Skin of body (tissue), 2 donors: ENCODE measurements around the gene LSP1. TPM values are rescaled to one million over a fixed set of nuclear protein-coding genes. Genes with fewer than 3 reads are reported as not detected.

ENCODE experiments used
- DNase-seq: peaks from one replicate; lab custom pipeline; 2025; lab: John Stamatoyannopoulos, UW
- total RNA-seq: library from RNA; depleted of rRNA; stranded (reverse); fragments of >200 nt; gene quantifications from one replicate; pipeline ENCODE4 v1.2.3, GENCODE V29; 2014

LSP1 gene
- total RNA-seq, 1 donor from 2014 or later, result 18.5 TPM

DNA sequence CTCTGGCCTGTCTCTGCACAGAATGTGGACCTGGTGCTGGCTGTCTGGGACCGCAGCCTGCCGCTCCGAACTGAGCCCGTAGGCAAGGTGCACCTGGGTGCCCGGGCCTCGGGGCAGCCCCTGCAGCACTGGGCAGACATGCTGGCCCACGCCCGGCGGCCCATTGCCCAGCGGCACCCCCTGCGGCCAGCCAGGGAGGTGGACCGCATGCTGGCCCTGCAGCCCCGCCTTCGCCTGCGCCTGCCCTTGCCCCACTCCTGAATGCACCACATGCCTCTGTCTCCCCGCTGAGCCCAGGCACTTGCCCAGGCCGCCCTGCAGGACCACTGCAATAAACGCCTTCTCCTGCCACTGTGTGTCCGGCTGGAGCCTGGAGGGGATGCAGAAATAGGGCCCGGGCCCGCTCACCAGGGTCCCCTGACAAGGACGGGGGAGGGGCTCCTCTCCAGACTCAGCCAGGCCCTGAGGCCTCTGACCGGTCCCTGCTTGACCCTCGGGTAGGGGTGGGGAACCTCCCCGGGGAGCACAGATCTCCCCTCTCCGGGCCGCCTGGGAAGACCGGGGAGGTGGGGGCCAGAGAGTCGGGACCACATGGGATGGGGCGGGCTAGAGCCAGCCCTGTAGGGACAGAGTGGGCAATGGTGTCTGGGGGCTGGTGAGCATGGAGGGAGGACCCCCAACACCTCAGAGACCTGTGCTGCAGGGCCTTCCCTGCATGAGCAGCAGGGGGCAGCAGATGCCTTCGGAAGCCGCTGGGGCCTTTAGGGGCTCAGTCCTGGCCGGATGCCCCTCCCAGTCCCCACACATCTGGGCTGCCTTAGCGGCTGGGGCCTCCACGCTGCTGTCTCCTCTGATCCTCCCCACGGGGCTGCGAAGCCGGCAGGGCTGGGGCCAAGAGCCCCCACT is 15.5 kb upstream of the LSP1 start:
- DNase-seq, result peak; percentile 82

GRCh38 chr11:1838077-1838425 is 14.8 kb upstream of the LSP1 start:
- no peak for DNase-seq

DNA sequence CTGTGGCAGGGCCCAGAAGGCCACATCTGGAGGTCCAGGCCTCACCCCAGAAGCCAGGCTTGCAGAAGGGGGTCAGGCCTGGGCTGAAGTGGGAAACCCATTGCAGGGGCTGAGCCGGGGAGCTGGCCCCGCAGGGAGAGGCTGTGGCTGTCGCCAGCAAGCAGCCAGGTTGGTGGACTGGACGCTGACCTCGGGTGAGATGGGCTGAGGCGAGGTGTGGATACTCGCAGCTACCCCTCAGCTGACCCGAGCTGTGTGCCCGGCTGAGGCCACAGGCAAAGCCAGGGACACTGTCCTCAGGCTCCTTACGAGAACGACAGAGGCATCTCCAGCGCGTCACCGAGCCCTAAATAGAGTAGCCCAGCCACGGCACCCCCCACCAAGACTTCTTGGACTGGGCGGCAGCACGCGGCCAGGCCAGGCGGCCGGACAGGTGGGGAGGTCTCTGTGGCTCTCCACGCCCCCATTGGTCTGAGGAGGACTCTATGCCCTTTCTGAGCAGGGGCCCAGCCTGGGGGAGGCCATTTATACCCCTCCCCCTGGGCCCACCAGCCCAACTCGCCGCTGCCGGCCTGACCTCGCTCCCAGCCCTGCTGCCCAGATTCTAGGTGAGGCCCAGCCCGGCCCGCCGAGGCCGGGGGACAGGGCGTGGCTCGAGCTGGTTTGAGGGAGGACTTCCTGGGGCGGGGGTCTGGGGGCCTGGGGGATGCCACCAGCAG is 14.3 kb upstream of the LSP1 start, which contains the start of gene TNNI2:
Gene TNNI2, plus strand, starts transcription at position 556 of the 719 bp plus-strand sequence. CDS start 716 bp downstream, outside the sequence.
- no peak for DNase-seq

GRCh38 chr11:1839204-1839923 is 13.5 kb upstream of the LSP1 start:
- DNase-seq, result no peak

- no peak for DNase-seq
Measured at GRCh38 chr11:1839924-1840779, 12.7 kb upstream of the LSP1 start.

DNA sequence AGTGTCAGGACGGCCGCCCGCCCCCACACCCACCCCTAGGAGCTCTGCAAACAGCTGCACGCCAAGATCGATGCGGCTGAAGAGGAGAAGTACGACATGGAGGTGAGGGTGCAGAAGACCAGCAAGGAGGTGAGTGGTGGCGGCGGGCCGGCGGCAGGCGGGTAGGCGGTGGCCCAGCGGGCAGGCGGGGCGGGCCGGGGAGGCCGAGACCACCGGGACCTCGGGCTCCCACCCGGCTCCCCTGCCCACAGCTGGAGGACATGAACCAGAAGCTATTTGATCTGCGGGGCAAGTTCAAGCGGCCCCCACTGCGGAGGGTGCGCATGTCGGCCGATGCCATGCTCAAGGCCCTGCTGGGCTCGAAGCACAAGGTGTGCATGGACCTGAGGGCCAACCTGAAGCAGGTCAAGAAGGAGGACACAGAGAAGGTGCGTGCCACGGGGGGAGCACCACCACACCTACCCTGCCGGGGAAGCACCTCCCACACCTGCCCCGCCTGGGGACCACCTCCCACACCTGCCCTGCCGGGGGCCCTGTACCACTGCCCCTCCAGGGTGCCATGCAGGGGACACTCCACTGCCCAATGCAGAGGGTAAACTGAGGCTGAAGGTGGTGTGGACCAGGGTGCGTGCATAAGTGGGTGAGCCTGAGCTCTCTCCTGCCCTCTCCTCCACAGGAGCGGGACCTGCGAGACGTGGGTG is 12.0 kb upstream of the LSP1 start:
- no peak for DNase-seq

GRCh38 chr11:1841511-1842148 is 11.3 kb upstream of the LSP1 start:
- no peak for DNase-seq

DNA sequence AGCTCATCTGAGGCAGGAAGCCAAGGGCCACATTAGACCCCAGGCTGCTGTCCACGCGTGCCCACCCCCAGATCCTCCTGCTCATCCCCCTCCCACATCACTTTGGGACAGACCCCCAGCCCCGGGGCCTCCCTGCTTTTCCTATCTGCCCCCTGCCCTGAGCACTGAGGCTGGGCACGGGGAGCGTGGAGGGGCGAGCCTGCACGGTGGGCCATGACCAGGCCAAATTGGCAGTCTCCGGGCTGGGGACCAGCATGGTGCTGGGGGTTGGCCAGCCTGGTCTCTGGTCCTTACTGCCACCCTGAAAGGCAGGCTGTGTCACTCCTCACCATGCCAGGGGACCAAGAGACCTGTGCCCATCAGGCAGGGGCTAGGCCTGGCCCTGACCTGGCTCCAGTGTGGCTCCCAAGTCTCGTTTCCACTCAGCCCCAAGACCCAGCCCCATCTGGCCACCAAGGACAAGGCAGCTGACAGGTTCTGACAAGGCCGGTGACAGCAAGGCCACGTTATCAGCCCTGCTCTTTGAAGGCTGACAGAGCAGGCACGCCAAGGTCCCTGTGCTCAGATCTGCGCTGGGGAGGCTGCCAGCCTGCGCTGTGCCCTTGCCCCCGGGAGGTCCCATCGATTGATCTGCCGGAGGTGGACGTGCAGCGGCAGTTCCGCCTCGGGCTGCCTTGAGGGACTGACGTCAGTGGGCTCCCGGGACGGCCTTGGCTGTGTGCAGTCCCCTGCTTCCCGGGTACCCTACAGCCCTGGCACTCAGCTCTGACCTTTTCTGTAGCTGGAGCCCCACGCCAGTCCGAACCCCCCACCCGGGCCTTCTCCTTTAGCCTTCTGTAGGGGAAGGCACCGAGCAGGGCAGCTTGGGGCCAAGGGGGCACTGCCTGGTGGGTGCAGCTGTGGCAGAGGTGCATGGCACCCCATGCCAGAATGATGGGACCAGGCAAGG is 10.5 kb upstream of the LSP1 start:
- no peak for DNase-seq

DNA sequence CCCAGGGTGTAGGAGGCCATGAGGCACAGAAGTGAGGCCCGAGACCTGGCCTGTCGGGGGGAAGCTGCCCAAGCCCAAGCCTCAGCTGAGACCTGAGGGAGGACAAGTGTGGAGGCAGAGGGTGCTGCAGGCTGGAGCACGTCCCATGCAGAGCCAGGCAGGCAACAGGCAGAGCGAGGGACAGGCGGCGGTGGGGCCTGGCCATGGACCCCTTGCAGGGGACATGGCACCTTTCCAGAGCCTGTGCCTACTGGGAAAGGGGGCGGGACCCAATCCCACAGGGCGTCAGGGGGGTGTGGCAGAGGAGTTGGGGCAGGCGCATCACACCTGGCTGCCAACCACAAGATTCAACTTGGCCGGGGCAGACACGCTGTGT is 9.8 kb upstream of the LSP1 start:
- no peak for DNase-seq

GRCh38 chr11:1843796-1844195 is 9.1 kb upstream of the LSP1 start:
- DNase-seq, result no peak

DNA sequence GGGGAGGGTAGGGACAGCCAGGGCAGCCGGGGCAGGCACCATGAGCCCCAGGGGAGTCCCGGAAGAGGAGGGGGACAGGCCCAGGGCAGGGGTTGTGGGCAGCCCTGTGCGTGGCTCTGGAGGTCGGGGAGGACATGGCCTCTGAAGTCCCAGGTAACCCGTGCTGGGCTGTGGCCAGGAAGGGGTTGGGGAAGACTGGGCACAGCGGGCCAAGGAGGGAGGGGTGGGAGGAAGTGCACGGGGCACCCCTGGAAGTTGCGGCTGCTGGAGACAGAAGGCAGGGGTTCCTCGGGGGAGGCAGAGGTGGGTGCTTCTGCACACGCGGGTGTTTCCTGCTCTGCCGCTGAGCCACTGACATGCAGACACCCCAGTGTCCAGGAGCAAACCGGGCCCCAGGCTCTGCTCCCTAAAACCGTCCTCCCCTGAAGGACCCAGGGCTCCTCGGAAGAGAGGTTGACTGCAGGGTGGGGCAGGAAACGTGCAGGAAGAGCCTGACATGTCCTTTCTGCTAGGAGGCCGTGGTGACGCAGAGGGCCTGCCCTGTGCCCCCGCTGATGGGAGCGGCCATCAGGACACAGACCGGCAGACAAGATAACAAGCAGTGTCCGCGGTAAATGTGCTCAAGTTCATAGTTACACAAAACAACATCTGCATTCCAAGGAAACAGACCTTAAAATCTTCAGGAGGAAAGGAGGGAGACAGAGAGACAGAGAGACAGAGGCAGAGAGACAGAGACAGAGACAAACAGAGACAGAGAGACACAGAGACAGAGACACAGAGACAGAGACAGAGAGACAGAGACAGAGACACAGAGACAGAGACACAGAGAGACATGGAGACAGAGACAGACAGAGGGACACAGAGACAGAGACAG is 8.4 kb upstream of the LSP1 start:
- no peak for DNase-seq

DNA sequence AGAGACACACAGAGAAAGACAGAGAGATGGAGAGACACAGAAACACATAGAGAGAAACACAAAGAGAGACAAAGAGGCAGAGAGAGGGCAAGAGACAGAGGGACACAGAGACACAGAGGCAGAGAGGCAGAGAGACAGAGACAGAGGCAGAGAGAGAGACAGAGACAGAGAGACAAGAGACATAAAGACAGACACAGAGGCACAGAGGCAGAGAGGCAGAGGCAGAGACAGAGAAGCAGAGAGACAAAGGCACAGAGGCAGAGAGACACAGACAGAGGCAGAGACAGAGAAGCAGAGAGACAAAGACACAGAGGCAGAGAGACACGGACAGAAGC is 7.8 kb upstream of the LSP1 start:
- DNase-seq, result no peak

DNA sequence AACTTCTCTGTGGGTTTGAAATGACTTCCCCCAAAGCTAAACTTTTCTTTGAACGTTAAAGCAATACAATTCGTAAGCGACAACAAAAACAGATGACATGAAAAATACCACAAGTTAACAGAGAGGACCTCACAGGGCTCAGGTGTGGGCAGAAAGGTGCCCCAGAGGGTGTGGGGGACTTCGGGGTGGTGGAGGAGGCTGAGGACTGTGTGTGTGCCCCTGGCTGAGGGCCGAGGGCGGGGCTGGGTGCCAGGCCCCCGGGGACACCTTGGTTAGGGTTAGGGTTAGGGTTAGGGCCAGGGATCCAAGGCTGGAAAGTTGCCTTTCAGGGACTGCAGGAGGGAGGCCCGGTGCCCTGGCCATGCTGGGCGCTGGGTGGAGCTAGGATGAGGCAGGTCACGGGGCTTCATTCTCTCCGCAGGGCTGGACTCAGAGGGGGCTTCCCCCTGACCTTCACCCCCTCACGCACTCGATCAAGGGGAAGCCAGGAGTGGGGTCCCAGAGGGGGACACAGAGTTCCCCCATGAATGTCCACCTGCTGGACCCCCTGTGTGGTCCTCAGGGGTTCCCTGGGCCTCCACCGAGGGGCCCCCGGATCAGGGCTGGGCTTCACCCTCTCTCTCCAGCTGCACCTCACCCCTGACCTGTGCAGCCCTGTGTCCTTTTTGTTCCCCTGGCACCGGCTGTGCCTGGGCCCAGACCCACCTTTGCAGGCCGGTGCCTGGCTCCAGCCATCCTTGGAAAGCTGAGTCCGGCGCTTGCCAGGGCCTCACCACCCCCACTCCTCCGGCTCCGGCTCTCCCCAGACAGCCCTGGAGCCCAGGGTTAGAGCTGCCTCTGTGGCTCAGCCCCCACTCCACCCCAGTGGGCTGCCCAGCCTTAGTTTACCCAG is 7.1 kb upstream of the LSP1 start:
- no peak for DNase-seq

GRCh38 chr11:1846453-1846932 is 6.4 kb upstream of the LSP1 start:
- DNase-seq, result no peak

DNA sequence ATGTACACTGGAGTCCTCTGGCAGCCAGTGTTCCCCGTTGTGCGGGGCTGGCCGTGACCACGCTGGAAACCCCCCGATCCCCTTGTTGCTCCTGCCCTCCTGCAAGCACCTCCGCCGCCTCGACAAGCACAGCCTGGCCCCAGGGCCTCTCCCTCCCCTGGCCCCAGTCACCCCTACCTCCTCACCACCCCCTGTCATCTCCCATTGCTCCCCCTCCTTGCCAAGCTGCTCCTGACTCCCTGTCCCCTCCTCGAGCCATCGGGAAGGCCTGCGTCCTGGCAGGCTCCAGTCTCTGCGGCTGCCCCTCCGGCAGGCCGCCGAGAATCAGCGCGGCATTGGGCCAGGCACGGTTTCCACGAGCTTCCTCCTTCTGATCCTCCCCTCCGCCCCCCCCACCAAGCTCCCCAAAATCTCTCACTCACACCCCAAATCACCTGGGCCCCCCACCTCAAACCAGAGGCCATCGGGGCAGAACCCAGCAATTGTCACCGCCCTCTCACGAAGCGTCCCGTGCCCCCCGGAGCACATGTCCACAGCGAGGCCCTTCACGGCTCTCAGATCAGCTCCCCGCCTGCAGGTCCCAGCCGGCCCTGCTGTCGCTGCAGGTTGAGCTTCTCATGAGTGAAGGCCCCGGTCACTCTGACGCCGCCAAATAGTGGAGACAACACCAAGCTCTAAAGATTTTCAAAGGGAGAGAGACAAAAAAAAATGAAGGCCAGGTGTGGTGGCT is 5.7 kb upstream of the LSP1 start:
- no peak for DNase-seq
